ENCODE measurements around the gene GTF2A1. TPM values are rescaled to one million over a fixed set of nuclear protein-coding genes. Genes with fewer than 3 reads are reported as not detected.

GTF2A1 gene
- total and polyA plus RNA-seq, 4 donors = 2.9 to 22.1 (median 9.7) TPM

DNA sequence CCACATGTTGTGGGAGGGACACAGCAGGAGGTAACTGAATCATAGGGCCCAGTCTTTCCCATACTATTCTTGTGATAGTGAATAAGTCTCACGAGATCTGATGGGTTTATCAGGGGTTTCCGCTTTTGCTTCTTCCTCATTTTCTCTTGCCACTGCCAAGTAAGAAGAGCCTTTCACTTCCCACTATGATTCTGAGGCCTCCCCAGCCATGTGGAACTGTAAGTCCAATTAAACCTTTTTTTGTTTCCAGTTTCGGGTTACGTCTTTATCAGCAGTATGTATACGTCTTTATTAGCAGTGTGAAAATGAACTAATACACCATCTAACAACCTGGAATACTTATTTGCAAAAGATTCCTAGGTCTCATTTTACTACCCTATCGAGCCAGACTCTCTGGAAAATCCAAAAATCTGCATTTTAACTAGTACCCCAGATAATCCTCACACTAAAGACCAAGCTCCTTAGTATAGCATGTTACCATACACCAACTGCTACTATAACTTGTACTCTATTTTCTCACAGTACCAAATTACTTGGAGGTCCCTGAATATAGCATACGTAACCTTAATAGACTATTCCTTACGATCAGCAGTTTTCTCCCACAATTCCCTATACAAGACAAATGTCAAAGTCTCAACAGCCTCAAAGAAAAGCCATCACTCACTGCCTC lies 11.5 kb downstream of the GTF2A1 start:
- H3K36me3 ChIP-seq (ENCODE audit: control insufficient read depth in 4 of 4, insufficient read depth in 3 of 4, low read depth in 1 of 4, low read length in 3 of 4) = peaks cover 0 to 13% (median 7%) of the 10 kb centered on the region in 4 donors
- TF ChIP-seq GABPA (IDR thresholded peaks at IDR 0.05 in 1 of 2, conservative IDR thresholded peaks at IDR 0.05 in 1 of 2) (no peak), FOXA1 (IDR thresholded peaks at IDR 0.05) (no peak)
- H3K4me1 ChIP-seq (ENCODE audit: control insufficient read depth in 4 of 4, insufficient read depth in 4 of 4, low read length in 3 of 4) = peaks cover 2 to 42% (median 32%) of the 10 kb centered on the region in 4 donors
- no peaks in the 10 kb centered on the region for H3K27me3 ChIP-seq (ENCODE audit: control insufficient read depth in 4 of 4, insufficient read depth in 4 of 4, low read length in 3 of 4)
- H3K9me3 ChIP-seq (ENCODE audit: control insufficient read depth in 4 of 4, low read length in 3 of 4) = no peaks in the 10 kb centered on the region
- no peak for DNase-seq (ENCODE audit: low spot score)
- H3K9ac ChIP-seq (ENCODE audit: low read depth in 1 of 2, low read length in 2 of 2) = peak overlapping the region in 1 of 2 donors; percentile 28
- no peak overlapping the region for H3K27ac ChIP-seq (ENCODE audit: low read depth in 1 of 2, low read length in 2 of 2)
- 78% methylated on average over 8 of the region's 8 CpGs for WGBS
- no peak overlapping the region for H3K4me3 ChIP-seq (ENCODE audit: low read depth in 1 of 3, low read length in 3 of 3)

DNA sequence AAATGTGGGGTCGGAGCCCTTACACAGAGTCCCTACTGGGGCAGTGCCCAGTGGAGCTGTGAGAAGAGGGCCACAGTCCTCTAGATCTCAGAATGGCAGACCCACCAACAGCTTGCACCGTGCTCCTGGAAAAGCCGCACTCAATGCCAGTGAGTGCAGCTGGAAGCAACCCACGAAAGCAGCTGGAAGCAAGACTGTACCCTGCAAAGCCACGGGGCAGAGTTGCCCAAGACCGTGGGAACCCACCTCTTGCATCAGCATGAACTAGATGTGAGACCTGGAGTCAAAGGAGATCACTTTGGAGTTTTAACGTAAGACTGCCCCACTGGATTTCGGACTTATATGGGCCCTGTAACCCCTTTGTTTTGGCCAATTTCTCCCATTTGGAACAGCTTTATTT lies 12.3 kb downstream of the GTF2A1 start:
- Histone ChIP-seq H3K4me3 (ENCODE audit: low read depth in 1 of 3, low read length in 3 of 3) (no peak overlapping the region), H3K9ac (ENCODE audit: low read depth in 1 of 2, low read length in 2 of 2) (no peak overlapping the region), H3K9me3 (ENCODE audit: control insufficient read depth in 4 of 4, low read length in 3 of 4) (no peaks in the 10 kb centered on the region), H3K4me1 (ENCODE audit: control insufficient read depth in 4 of 4, insufficient read depth in 4 of 4, low read length in 3 of 4) (peaks cover 2 to 42% (median 32%) of the 10 kb centered on the region in 4 donors), H3K27me3 (ENCODE audit: control insufficient read depth in 4 of 4, insufficient read depth in 4 of 4, low read length in 3 of 4) (no peaks in the 10 kb centered on the region), H3K27ac (ENCODE audit: low read depth in 1 of 2, low read length in 2 of 2) (peak overlapping the region in 1 of 2 donors; percentile 19), H3K36me3 (ENCODE audit: control insufficient read depth in 4 of 4, insufficient read depth in 3 of 4, low read depth in 1 of 4, low read length in 3 of 4) (peaks cover 3 to 18% (median 8%) of the 10 kb centered on the region in 4 donors)
- TF ChIP-seq FOXA2 (IDR thresholded peaks at IDR 0.05) = no peak
- no peak for TF ChIP-seq JUND (IDR thresholded peaks at IDR 0.05)
- no peak for TF ChIP-seq SP1 (IDR thresholded peaks at IDR 0.05)
- peak; percentile 75 to 76 for TF ChIP-seq HNF4A (conservative IDR thresholded peaks at IDR 0.05)
- TF ChIP-seq, protein P1, sequence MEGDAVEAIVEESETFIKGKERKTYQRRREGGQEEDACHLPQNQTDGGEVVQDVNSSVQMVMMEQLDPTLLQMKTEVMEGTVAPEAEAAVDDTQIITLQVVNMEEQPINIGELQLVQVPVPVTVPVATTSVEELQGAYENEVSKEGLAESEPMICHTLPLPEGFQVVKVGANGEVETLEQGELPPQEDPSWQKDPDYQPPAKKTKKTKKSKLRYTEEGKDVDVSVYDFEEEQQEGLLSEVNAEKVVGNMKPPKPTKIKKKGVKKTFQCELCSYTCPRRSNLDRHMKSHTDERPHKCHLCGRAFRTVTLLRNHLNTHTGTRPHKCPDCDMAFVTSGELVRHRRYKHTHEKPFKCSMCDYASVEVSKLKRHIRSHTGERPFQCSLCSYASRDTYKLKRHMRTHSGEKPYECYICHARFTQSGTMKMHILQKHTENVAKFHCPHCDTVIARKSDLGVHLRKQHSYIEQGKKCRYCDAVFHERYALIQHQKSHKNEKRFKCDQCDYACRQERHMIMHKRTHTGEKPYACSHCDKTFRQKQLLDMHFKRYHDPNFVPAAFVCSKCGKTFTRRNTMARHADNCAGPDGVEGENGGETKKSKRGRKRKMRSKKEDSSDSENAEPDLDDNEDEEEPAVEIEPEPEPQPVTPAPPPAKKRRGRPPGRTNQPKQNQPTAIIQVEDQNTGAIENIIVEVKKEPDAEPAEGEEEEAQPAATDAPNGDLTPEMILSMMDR (IDR thresholded peaks at IDR 0.05; ENCODE audit: low read depth, low read length, missing input control) = no peak
- TF ChIP-seq, protein P2, sequence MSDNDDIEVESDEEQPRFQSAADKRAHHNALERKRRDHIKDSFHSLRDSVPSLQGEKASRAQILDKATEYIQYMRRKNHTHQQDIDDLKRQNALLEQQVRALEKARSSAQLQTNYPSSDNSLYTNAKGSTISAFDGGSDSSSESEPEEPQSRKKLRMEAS (IDR thresholded peaks at IDR 0.05) = no peak
- TF ChIP-seq, protein P3, sequence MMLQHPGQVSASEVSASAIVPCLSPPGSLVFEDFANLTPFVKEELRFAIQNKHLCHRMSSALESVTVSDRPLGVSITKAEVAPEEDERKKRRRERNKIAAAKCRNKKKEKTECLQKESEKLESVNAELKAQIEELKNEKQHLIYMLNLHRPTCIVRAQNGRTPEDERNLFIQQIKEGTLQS (IDR thresholded peaks at IDR 0.05) = peak; percentile 96
- no peak for TF ChIP-seq YY1 (IDR thresholded peaks at IDR 0.05)
- no peak for TF ChIP-seq TAF1 (conservative IDR thresholded peaks at IDR 0.05)
- TF ChIP-seq, protein P4, sequence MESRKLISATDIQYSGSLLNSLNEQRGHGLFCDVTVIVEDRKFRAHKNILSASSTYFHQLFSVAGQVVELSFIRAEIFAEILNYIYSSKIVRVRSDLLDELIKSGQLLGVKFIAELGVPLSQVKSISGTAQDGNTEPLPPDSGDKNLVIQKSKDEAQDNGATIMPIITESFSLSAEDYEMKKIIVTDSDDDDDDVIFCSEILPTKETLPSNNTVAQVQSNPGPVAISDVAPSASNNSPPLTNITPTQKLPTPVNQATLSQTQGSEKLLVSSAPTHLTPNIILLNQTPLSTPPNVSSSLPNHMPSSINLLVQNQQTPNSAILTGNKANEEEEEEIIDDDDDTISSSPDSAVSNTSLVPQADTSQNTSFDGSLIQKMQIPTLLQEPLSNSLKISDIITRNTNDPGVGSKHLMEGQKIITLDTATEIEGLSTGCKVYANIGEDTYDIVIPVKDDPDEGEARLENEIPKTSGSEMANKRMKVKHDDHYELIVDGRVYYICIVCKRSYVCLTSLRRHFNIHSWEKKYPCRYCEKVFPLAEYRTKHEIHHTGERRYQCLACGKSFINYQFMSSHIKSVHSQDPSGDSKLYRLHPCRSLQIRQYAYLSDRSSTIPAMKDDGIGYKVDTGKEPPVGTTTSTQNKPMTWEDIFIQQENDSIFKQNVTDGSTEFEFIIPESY (IDR thresholded peaks at IDR 0.05) = no peak
- TF ChIP-seq, protein P5, sequence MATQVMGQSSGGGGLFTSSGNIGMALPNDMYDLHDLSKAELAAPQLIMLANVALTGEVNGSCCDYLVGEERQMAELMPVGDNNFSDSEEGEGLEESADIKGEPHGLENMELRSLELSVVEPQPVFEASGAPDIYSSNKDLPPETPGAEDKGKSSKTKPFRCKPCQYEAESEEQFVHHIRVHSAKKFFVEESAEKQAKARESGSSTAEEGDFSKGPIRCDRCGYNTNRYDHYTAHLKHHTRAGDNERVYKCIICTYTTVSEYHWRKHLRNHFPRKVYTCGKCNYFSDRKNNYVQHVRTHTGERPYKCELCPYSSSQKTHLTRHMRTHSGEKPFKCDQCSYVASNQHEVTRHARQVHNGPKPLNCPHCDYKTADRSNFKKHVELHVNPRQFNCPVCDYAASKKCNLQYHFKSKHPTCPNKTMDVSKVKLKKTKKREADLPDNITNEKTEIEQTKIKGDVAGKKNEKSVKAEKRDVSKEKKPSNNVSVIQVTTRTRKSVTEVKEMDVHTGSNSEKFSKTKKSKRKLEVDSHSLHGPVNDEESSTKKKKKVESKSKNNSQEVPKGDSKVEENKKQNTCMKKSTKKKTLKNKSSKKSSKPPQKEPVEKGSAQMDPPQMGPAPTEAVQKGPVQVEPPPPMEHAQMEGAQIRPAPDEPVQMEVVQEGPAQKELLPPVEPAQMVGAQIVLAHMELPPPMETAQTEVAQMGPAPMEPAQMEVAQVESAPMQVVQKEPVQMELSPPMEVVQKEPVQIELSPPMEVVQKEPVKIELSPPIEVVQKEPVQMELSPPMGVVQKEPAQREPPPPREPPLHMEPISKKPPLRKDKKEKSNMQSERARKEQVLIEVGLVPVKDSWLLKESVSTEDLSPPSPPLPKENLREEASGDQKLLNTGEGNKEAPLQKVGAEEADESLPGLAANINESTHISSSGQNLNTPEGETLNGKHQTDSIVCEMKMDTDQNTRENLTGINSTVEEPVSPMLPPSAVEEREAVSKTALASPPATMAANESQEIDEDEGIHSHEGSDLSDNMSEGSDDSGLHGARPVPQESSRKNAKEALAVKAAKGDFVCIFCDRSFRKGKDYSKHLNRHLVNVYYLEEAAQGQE (IDR thresholded peaks at IDR 0.05) = no peak
- TF ChIP-seq EGR1 (IDR thresholded peaks at IDR 0.05; ENCODE audit: low read depth in 2 of 2) = no peak
- peak in 1 of 2 donors; percentile 6 for TF ChIP-seq RAD21 (IDR thresholded peaks at IDR 0.05)
- TF ChIP-seq FOXA1 (IDR thresholded peaks at IDR 0.05) = no peak
- peak; percentile 66 to 69 for TF ChIP-seq RXRA (IDR thresholded peaks at IDR 0.05)
- TF ChIP-seq GABPA (IDR thresholded peaks at IDR 0.05 in 1 of 2, conservative IDR thresholded peaks at IDR 0.05 in 1 of 2) = no peak
- peak; percentile 8 for TF ChIP-seq HNF4G (IDR thresholded peaks at IDR 0.05)
- TF ChIP-seq NR2F2 (IDR thresholded peaks at IDR 0.05) = no peak
- 46% methylated on average over 8 of the region's 8 CpGs for WGBS
- DNase-seq (ENCODE audit: low spot score) = no peak
